HUDEP-2 (cell line): ENCODE measurements around the gene IFI16.
"Not testable (repeated sequence)": the region's sequence is repeated elsewhere in the genome, so short reads cannot be mapped to it uniquely, and the experiment has no call there.

Experiments used
- DNase-seq, 76 experiments: peaks; one replicate each; lab custom pipeline; 2025; ENCODE audit not compliant: unreplicated experiment in 76 of 76; lab: John Stamatoyannopoulos, UW

IFI16 gene

DNA sequence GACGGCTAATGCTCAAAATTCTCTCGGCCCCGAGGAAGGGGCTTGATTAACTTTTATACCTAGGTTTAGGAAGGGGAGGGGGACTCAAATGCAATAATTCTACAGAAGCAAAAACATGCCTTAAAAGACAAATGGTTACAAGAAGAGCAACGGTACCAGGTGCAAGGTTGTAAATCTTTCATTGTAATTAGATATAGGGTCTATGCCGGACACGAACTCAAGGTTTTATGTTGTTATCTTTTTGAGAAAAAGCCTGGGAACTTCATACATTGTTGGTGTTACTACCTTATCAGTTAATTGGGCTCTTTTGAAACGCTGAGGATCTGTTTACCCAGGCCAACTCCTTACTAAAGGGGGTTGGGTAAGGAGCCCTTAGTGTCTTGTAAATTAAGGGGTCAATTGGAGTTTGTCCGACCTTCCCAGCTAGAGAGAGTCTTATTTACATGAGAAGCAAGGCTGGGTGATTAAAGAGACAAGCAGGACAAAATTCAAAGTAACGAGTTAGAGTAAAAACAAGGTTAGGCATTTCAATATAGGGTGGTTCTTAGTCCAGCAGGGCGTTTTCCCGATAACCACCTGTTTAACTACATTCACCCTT, 3.4 kb upstream of the IFI16 start:
- not testable (repeated sequence) for DNase-seq

- DNase-seq = no peak
Observed at GRCh38 chr1:159007726-159008125, 2.0 kb upstream of the IFI16 start.

DNA sequence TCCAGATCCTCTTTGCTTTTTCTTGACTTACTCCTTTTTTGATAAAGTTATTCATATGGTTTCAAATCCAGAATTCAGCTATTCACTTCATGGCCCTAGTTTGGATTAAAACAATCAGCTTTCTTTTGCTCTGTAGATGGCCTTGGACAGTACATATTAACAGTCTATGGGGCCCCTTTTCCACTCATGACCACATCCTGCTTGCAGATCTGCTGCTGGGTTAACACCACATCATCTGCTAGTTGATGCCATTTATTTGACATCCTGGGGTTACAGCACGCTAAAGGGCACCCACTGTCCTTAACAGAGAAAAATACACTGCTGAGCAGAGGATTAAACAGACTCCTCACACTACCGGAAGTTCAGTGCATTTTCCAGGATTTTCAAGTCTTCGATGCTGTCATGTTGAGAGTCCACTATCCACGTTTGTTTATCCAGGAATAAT, 941 bp upstream of the IFI16 start:
- no peak for DNase-seq

DNA sequence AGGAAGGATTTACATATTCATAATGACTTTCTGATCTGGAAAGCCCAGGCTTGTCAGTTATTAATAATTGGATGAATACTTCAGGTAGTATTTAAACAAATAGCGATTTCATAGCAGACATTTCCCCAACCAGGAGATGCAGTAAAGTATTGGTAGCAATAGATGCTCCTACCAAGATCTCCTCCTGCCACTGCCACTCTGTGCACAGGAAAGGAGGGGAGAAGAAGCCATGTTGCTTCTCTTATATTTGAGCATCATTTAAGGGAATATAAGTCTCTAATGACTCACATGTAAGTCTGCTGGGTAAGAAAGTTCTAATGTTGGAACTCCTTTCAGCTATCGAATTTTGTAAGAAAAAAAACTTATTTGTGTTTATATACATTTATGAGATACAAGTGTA, 420 bp upstream of the IFI16 start:
- no peak for DNase-seq

GRCh38 chr1:159010391-159010790, 684 bp downstream of the IFI16 start:
- no peak for DNase-seq

DNA sequence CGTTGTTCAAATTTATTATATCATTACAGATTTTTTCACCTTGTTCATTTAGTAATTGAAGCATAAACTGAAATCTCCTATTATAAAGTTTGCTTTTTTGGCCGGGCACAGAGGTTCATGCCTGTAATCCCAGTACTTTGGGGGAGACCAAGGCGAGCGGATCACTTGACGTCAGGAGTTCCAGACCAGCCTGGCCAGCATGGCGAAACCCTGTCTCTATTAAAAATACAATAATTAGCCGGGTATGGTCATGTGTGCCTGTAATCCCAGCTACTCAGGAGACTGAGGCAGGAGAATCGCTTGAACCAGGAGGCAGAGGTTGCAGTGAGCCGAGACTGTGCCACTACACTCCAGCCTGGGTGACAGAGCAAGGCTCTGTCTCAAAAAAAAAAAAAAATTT, 1.3 kb downstream of the IFI16 start:
- DNase-seq = not testable (repeated sequence)

DNA sequence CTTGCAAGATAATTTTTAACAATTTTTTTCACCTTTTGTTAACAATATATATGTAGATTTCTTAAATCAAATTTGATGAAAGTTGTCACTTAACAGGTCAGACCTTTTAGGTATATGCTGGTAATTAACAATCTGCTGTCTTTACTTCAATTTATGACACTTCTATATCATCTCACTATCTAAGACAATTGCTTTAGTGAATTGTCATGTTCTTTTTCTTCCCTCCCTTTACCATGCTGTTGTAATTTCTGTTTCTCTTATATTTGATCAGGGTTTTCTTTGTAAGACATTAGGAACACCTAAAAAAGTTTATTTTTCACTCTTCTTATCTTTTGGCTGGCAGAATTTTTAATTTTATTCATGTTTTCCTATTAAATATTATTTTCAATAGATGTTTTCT, 2.0 kb downstream of the IFI16 start:
- no peak for DNase-seq

DNA sequence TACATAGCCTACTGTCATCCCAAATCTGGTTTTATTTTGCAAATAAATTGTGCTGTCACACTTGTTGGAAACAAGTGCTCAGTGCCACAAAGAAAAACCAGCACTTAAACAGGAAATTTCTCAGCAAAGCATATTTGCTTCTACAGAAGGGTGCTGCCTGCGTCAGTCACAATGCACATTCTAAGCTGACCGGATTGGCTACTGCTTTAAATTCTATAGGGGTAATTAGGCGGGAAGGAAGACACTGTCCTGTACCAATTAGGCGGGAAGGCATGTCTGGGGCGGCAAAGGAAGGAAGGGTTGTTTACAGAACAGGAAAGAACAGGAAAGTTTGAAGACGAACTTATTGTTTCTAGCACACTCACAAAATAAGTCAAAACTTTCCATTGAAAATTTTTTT, 2.8 kb downstream of the IFI16 start:
- DNase-seq = no peak

DNA sequence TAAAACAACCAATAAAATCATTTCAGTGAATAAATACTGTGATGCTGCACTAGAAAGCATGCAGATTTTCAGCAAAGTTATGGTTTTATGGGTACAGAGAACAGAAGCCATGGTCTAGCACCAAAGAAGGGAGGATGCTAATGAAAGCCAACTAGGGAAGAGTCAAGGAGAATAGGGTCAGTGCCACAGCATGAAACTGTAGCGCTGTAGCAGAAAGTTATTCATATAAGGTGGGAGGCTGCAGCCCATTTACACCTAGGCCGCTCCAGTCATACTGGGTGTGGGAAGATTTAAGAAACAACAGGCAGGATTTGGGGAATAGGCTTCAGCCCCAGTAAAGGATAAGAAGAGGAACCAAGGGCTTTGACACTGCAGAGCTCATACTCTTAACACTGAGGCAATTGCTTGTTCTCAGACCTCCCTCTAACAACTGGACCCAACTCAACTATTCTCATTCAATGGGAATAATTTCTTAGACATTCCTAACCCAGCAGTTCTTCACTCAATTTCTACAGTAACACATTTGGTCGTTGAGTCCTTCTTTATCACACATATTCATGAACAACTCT, 4.4 kb downstream of the IFI16 start:
- DNase-seq = no peak

GRCh38 chr1:159014851-159015250, 5.1 kb downstream of the IFI16 start:
- no peak for DNase-seq

- peak in 44 of 76 experiments; percentile 0 to 51 (median 26) for DNase-seq
Observed at GRCh38 chr1:159015440-159015909, 5.8 kb downstream of the IFI16 start.

DNA sequence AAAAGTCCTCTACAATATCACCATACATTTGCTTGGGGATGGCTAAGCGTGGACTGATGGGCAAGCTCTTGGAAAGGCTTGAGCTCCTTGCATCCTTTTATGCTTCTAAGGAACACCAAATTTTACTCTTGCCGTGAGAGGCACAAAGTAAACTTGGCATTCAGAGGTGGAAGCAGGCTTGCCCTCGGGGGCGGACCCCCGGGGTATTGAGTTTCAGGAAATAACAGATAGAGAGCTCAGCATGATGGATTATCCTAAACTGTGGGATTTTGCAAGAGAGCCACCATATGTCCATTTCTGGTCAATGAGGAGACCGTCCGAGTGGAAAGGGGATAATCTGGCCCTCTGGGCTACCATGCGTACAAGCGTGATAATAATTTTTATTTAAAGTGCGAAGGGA, 14.0 kb downstream of the IFI16 start:
- no peak for DNase-seq

DNA sequence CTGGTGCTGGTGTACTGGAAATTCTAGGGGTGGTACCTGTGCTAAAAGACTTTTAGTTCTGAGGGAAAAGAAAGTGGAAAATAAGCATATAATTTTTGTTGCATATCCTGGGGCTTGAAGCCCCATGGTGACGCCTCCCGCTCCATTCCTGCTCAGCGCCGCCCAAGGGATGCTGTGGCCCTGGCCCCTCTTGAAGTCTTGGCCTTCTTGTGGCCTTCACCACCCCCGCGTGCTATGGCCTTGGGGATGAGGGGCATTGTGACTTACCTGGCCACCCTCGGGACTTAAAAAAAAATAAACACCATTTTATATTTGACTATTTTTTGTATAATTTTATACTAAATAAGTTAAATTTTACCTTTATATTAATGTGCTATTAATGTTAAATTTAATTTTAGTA, 15.3 kb downstream of the IFI16 start:
- no peak for DNase-seq

- DNase-seq = not testable (repeated sequence)
Observed at GRCh38 chr1:159026841-159027240, 17.1 kb downstream of the IFI16 start.

DNA sequence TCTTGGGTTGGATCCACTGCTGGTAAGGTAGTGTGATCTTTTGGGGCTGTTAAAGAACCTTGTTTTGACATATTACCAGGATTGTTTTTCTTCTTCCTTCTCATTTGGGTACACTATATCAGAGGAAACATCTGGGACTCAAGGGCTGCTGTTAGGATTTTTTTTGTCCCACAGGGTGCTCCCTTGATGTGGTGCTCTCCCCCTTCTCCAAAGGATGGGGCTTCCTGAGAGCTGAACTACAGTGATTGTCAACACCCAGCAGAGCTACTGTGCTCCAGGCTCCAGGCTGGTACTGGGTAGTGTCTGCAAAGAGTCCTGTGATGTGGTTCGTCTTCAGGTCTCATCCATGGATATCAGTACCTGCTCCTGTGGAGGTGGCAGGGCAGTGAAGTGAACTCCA, 20.6 kb downstream of the IFI16 start:
- no peak for DNase-seq

DNA sequence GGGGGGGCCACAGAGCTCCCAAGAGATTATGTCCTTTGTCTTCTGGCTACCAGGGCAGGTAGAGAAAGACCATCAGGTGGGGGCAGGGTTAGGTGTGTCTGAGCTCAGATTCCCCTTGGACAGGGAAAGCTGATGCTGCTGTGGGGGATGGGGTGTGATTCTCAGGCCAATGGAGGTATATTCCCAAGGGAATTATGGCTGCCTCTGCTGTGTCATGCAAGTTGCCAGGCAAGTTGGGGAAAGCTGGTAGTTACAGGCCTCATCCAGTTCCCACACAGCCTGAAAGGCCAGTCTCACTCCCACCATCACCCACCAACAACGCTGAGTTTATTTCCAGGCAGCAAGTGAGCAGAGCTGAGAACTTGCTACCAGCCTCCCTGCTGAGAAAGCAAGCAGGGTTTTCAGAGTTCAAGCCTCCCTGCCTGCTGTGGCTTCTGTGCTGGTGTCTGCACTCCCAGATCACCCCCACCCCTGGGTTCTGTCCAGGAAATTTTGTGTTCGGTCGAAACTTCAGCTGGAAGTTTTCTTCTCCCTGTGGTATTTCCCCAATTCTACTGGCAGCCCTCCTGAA, 21.3 kb downstream of the IFI16 start:
- DNase-seq = no peak

DNA sequence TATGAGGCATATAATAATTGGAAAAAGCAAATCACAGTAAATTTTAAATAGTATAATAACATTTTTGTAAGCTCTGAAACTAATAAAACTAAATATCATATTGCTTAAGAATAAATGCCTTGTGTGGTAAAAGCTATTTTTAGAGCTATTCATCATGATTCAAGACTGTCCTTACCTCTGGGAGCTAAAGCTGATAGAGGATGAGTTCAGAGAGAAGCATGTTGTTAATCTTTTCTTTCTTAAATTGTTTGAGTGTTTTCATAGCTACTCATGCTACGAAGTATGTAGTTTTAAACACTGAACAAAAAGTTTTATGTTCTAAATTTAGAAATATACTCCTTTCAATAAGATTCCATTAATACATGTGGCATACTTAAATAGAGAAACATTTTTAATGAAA, 30.5 kb downstream of the IFI16 start:
- no peak for DNase-seq

GRCh38 chr1:159040893-159041724, 31.4 kb downstream of the IFI16 start:
- no peak for DNase-seq

- not testable (repeated sequence) for DNase-seq
Observed at GRCh38 chr1:159046486-159046885, 36.8 kb downstream of the IFI16 start.

DNA sequence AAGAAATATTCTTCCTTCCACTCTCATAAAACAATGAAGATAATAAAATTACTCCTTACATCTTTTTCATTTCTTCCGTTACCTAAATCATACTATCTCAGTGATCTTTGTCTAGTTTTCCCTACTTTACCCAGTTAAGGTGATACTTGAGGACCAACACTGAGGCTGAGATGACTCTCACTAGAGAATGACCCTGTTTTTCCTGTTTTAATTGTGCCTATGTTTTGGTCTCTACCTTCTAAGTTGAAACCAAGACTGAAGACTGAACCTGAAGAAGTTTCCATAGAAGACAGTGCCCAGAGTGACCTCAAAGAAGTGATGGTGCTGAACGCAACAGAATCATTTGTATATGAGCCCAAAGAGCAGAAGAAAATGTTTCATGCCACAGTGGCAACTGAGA, 41.7 kb downstream of the IFI16 start:
- no peak for DNase-seq

- DNase-seq = no peak
Observed at GRCh38 chr1:159054427-159054826, 44.7 kb downstream of the IFI16 start.
